Melanocyte of skin (primary cell): ENCODE results near the gene EIF2S1. TPM values are rescaled to one million over a fixed set of nuclear protein-coding genes. Genes with fewer than 3 reads are reported as not detected.

Source experiments
- small RNA-seq, 2 donors: library from RNA; depleted of rRNA; stranded (forward); fragments of <200 nt; gene quantifications; one replicate each; pipeline ENCODE3, GENCODE V24; 2012
- total RNA-seq, 2 donors: library from RNA; depleted of rRNA; stranded (reverse); fragments of >200 nt; gene quantifications; 2 replicates each; pipeline ENCODE4 v1.2.3, GENCODE V29; 2012

The EIF2S1 gene
- total RNA-seq: 100 to 1,000 TPM; 158 to 263 TPM

GRCh38 chr14:67359775-67360469 is at the start of gene EIF2S1, which contains the start of gene ATP6V1D:
Gene EIF2S1 (plus strand): TSS chr14:67360328. CDS start chr14:67364768, 4,440 bp downstream.
Gene ATP6V1D (minus strand): TSS chr14:67359804. CDS start chr14:67359698, 106 bp downstream.

GRCh38 chr14:67411820-67412421 is 51.8 kb downstream of the EIF2S1 start, which contains the start of gene PLEK2:
Gene PLEK2 (minus strand): TSS chr14:67412165. CDS start chr14:67412059, 106 bp downstream.

Small RNA genes lying within 50 kb of the gene (small RNA-seq; reads per million reads assigned to genes)
- gene RF00019: 0 reads per million in 2 donors

Other genes starting within 250 kb of the EIF2S1 start
- under 1 TPM in 1 of 2 donors, not detected in 1; under 0.01 TPM for gene GARIN2, start 170.9 kb upstream of the EIF2S1 start, total RNA-seq
- gene PALS1, start 118.9 kb upstream of the EIF2S1 start, total RNA-seq: 10 to 100 TPM; 17.9 to 21.0 TPM
- gene ATP6V1D, start 524 bp upstream of the EIF2S1 start, total RNA-seq: 100 to 1,000 TPM; 162 to 171 TPM
- under 1 TPM; 0.34 to 0.67 TPM for gene PLEK2, start 51.8 kb downstream of the EIF2S1 start, total RNA-seq
- 10 to 100 TPM; 24.0 to 38.9 TPM for gene TMEM229B, start 128.4 kb downstream of the EIF2S1 start, total RNA-seq
- 10 to 100 TPM; 33.0 to 53.3 TPM for gene PLEKHH1, start 173.0 kb downstream of the EIF2S1 start, total RNA-seq
- gene PIGH, start 239.9 kb downstream of the EIF2S1 start, total RNA-seq: 10 to 100 TPM; 24.1 to 32.6 TPM